ENCODE results near the gene ANXA8. TPM values are rescaled to one million over a fixed set of nuclear protein-coding genes. Genes with fewer than 3 reads are reported as not detected.
A peak's percentile ranks its signal among the peaks of the same experiment; 100 is the strongest.
"Not testable (repeated sequence)": the region's sequence is repeated elsewhere in the genome, so short reads cannot be mapped to it uniquely, and the experiment has no call there.

ANXA8 gene
- total and polyA plus RNA-seq, 4 experiments from 2014 or later: not detected

- H3K9me3 ChIP-seq (ENCODE audit: control insufficient read depth in 1 of 2, low read length in 2 of 2); H3K27ac ChIP-seq (ENCODE audit: low read depth, low read length); H3K27me3 ChIP-seq (ENCODE audit: insufficient read depth, low read length); H3K36me3 ChIP-seq (ENCODE audit: insufficient read depth, low read length); POLR2A ChIA-PET (ENCODE audit: partially characterized antibody); H3K27ac Mint-ChIP-seq; H3K4me3 Mint-ChIP-seq; H3K4me3 ChIP-seq (ENCODE audit: low read length in 2 of 2); CTCF ChIA-PET (ENCODE audit: partially characterized antibody); H3K36me3 Mint-ChIP-seq; H3K4me1 Mint-ChIP-seq; H3K27me3 Mint-ChIP-seq; H3K4me1 ChIP-seq (ENCODE audit: insufficient read depth, low read length); intact Hi-C loops (cut with micrococcal nuclease); H3K9me3 Mint-ChIP-seq; DNase-seq: not testable (repeated sequence)
Measured at GRCh38 chr10:47482367-47482766, 1.5 kb downstream of the ANXA8 start.

GRCh38 chr10:47481768-47482181 lies 2.1 kb downstream of the ANXA8 start:
- DNase-seq; intact Hi-C loops (cut with micrococcal nuclease); H3K27me3 ChIP-seq (ENCODE audit: insufficient read depth, low read length); H3K27ac ChIP-seq (ENCODE audit: low read depth, low read length); H3K36me3 Mint-ChIP-seq; H3K4me3 Mint-ChIP-seq; H3K9me3 Mint-ChIP-seq; H3K27me3 Mint-ChIP-seq; H3K9me3 ChIP-seq (ENCODE audit: control insufficient read depth in 1 of 2, low read length in 2 of 2); CTCF ChIA-PET (ENCODE audit: partially characterized antibody); H3K27ac Mint-ChIP-seq; POLR2A ChIA-PET (ENCODE audit: partially characterized antibody); H3K4me1 ChIP-seq (ENCODE audit: insufficient read depth, low read length); H3K4me3 ChIP-seq (ENCODE audit: low read length in 2 of 2); H3K36me3 ChIP-seq (ENCODE audit: insufficient read depth, low read length); H3K4me1 Mint-ChIP-seq: not testable (repeated sequence)

GRCh38 chr10:47481182-47481766 lies 2.6 kb downstream of the ANXA8 start:
- POLR2A ChIA-PET (ENCODE audit: partially characterized antibody); H3K4me1 ChIP-seq (ENCODE audit: insufficient read depth, low read length); H3K4me3 ChIP-seq (ENCODE audit: low read length in 2 of 2); intact Hi-C loops (cut with micrococcal nuclease); H3K27me3 Mint-ChIP-seq; H3K9me3 ChIP-seq (ENCODE audit: control insufficient read depth in 1 of 2, low read length in 2 of 2); H3K36me3 Mint-ChIP-seq; H3K4me3 Mint-ChIP-seq; H3K4me1 Mint-ChIP-seq; H3K27ac ChIP-seq (ENCODE audit: low read depth, low read length); CTCF ChIA-PET (ENCODE audit: partially characterized antibody); H3K27ac Mint-ChIP-seq; H3K36me3 ChIP-seq (ENCODE audit: insufficient read depth, low read length); H3K27me3 ChIP-seq (ENCODE audit: insufficient read depth, low read length); H3K9me3 Mint-ChIP-seq; DNase-seq: not testable (repeated sequence)

DNA sequence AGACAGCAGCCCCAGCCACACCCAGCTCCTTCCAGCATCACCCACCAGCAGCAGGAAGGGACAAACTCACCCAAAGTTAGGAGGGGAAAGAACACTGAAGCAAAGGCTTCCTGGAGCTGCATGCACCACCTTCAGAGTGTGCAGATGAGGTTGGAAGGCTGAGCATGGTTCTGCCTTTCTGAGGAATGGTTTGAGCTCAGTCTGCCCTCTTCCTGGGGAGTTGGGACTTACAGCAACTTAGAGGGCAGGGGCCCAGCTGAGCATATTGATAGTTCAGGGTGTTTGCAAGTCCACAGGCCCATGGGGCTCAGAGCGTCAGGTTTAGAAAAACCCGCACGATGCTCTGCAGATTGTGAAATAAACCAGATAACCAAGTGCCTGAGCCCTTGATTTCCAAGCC lies 3.8 kb downstream of the ANXA8 start:
- H3K4me3 ChIP-seq (ENCODE audit: low read length in 2 of 2); H3K36me3 ChIP-seq (ENCODE audit: insufficient read depth, low read length); H3K9me3 Mint-ChIP-seq; CTCF ChIA-PET (ENCODE audit: partially characterized antibody); H3K27ac ChIP-seq (ENCODE audit: low read depth, low read length); H3K4me3 Mint-ChIP-seq; H3K9me3 ChIP-seq (ENCODE audit: control insufficient read depth in 1 of 2, low read length in 2 of 2); H3K27ac Mint-ChIP-seq; H3K27me3 Mint-ChIP-seq; H3K4me1 ChIP-seq (ENCODE audit: insufficient read depth, low read length); H3K4me1 Mint-ChIP-seq; intact Hi-C loops (cut with micrococcal nuclease); POLR2A ChIA-PET (ENCODE audit: partially characterized antibody); H3K36me3 Mint-ChIP-seq; H3K27me3 ChIP-seq (ENCODE audit: insufficient read depth, low read length); DNase-seq: not testable (repeated sequence)

- H3K27me3 ChIP-seq (ENCODE audit: insufficient read depth, low read length); H3K4me3 Mint-ChIP-seq; H3K9me3 Mint-ChIP-seq; H3K4me3 ChIP-seq (ENCODE audit: low read length in 2 of 2); intact Hi-C loops (cut with micrococcal nuclease); CTCF ChIA-PET (ENCODE audit: partially characterized antibody); H3K27me3 Mint-ChIP-seq; H3K36me3 Mint-ChIP-seq; H3K9me3 ChIP-seq (ENCODE audit: control insufficient read depth in 1 of 2, low read length in 2 of 2); H3K4me1 Mint-ChIP-seq; H3K27ac ChIP-seq (ENCODE audit: low read depth, low read length); H3K36me3 ChIP-seq (ENCODE audit: insufficient read depth, low read length); H3K27ac Mint-ChIP-seq; H3K4me1 ChIP-seq (ENCODE audit: insufficient read depth, low read length); POLR2A ChIA-PET (ENCODE audit: partially characterized antibody): not testable (repeated sequence)
- DNase-seq: peak in 1 of 5 donors; percentile 7
Measured at GRCh38 chr10:47478114-47478513, 5.8 kb downstream of the ANXA8 start.

DNA sequence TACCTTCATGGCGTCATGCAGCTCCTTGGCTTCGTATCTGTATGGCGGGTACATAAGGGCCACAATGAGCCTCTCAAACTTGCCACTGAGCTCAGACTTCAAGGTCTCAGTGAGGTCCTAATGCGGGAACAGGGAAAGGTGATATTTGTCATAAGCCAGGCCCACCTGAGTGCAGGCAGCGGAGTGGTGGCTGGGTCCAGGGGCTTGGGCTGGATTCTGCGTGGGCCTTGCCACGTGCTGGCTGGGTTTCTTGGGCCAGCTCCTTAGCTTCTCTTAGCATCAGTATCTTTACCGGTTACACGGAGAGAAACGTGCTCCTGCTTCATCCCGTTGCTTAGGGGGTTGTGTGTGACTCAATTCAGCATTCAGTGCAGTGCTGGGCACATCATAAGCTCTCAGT lies 6.8 kb downstream of the ANXA8 start:
- H3K4me1 Mint-ChIP-seq; H3K27me3 ChIP-seq (ENCODE audit: insufficient read depth, low read length); H3K27me3 Mint-ChIP-seq; H3K9me3 ChIP-seq (ENCODE audit: control insufficient read depth in 1 of 2, low read length in 2 of 2); H3K4me3 ChIP-seq (ENCODE audit: low read length in 2 of 2); H3K36me3 Mint-ChIP-seq; H3K4me1 ChIP-seq (ENCODE audit: insufficient read depth, low read length); H3K36me3 ChIP-seq (ENCODE audit: insufficient read depth, low read length); H3K27ac ChIP-seq (ENCODE audit: low read depth, low read length); H3K9me3 Mint-ChIP-seq; intact Hi-C loops (cut with micrococcal nuclease); H3K27ac Mint-ChIP-seq; CTCF ChIA-PET (ENCODE audit: partially characterized antibody); H3K4me3 Mint-ChIP-seq; POLR2A ChIA-PET (ENCODE audit: partially characterized antibody): not testable (repeated sequence)
- peak in 1 of 5 donors; percentile 6 for DNase-seq

GRCh38 chr10:47475101-47475500 lies 8.8 kb downstream of the ANXA8 start:
- intact Hi-C loops (cut with micrococcal nuclease); H3K27ac Mint-ChIP-seq; H3K9me3 Mint-ChIP-seq; H3K36me3 Mint-ChIP-seq; H3K4me3 ChIP-seq (ENCODE audit: low read length in 2 of 2); H3K4me3 Mint-ChIP-seq; H3K27me3 Mint-ChIP-seq; H3K4me1 Mint-ChIP-seq; DNase-seq; CTCF ChIA-PET (ENCODE audit: partially characterized antibody); POLR2A ChIA-PET (ENCODE audit: partially characterized antibody); H3K27ac ChIP-seq (ENCODE audit: low read depth, low read length); H3K36me3 ChIP-seq (ENCODE audit: insufficient read depth, low read length); H3K9me3 ChIP-seq (ENCODE audit: control insufficient read depth in 1 of 2, low read length in 2 of 2); H3K27me3 ChIP-seq (ENCODE audit: insufficient read depth, low read length); H3K4me1 ChIP-seq (ENCODE audit: insufficient read depth, low read length): not testable (repeated sequence)

DNA sequence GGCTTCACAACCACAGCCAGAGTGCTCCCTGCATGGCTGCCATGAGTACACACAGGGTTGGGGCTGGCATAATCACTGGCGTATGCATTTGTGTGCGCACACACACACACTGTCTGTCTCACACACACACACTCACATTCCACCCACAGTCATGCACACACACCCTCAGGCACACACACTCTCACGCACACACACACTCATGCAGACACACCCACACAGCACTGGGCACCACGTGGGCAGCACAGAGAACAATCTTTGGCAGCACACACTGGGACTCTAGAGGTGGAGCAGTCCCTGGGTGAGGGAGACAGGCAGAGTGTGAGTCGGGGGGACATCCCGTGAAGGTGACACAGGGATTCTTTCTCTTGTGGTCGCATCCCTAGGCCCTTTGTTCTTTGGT lies 10.4 kb downstream of the ANXA8 start:
- H3K27me3 Mint-ChIP-seq; POLR2A ChIA-PET (ENCODE audit: partially characterized antibody); intact Hi-C loops (cut with micrococcal nuclease); H3K27me3 ChIP-seq (ENCODE audit: insufficient read depth, low read length); H3K4me1 ChIP-seq (ENCODE audit: insufficient read depth, low read length); H3K27ac ChIP-seq (ENCODE audit: low read depth, low read length); H3K36me3 ChIP-seq (ENCODE audit: insufficient read depth, low read length); H3K4me3 Mint-ChIP-seq; H3K4me1 Mint-ChIP-seq; H3K27ac Mint-ChIP-seq; DNase-seq; CTCF ChIA-PET (ENCODE audit: partially characterized antibody); H3K9me3 Mint-ChIP-seq; H3K36me3 Mint-ChIP-seq; H3K9me3 ChIP-seq (ENCODE audit: control insufficient read depth in 1 of 2, low read length in 2 of 2); H3K4me3 ChIP-seq (ENCODE audit: low read length in 2 of 2): not testable (repeated sequence)
